HG03575 (cell line): ENCODE results near the gene POM121C.
A peak's percentile ranks its signal among the peaks of the same experiment; 100 is the strongest.
"Not testable (repeated sequence)": the region's sequence is repeated elsewhere in the genome, so short reads cannot be mapped to it uniquely, and the experiment has no call there.

ENCODE experiments used
- ATAC-seq: cut with Tn5 transposase; IDR thresholded peaks from one replicate; pipeline ENCODE4 v1.9.1; 2021; ENCODE audit not compliant: unreplicated experiment, insufficient number of reproducible peaks, low FRiP score; ENCODE audit errors: extremely low read depth

POM121C gene

GRCh38 chr7:75485979-75486643, at the start of gene POM121C:
POM121C (minus strand) TSS chr7:75486299; CDS start chr7:75441496, 44,803 bp downstream.
- ATAC-seq, result peak; percentile 64

GRCh38 chr7:75534727-75535307, 48.7 kb upstream of the POM121C start:
- no peak for ATAC-seq

GRCh38 chr7:75533926-75534325, 47.8 kb upstream of the POM121C start:
- no peak for ATAC-seq

GRCh38 chr7:75532639-75533038, 46.5 kb upstream of the POM121C start:
- no peak for ATAC-seq

GRCh38 chr7:75531359-75531821, 45.3 kb upstream of the POM121C start:
- no peak for ATAC-seq

- not testable (repeated sequence) for ATAC-seq
These were observed 41.2 kb upstream of the POM121C start for GRCh38 chr7:75527224-75527722.

GRCh38 chr7:75521727-75522126, 35.6 kb upstream of the POM121C start:
- ATAC-seq, result not testable (repeated sequence)

GRCh38 chr7:75518842-75519241, 32.7 kb upstream of the POM121C start:
- ATAC-seq, result not testable (repeated sequence)

- not testable (repeated sequence) for ATAC-seq
These were observed 22.9 kb upstream of the POM121C start for GRCh38 chr7:75509033-75509432.

GRCh38 chr7:75492020-75492419, 5.9 kb upstream of the POM121C start, which contains the start of gene SPDYE5:
SPDYE5 (plus strand) TSS chr7:75492320; CDS start chr7:75494048, 1,728 bp downstream.
- ATAC-seq, result not testable (repeated sequence)

- ATAC-seq, result not testable (repeated sequence)
These were observed 632 bp downstream of the POM121C start for GRCh38 chr7:75485355-75485978.

GRCh38 chr7:75480313-75480712, 5.8 kb downstream of the POM121C start:
- not testable (repeated sequence) for ATAC-seq

GRCh38 chr7:75477457-75477856, 8.6 kb downstream of the POM121C start:
- not testable (repeated sequence) for ATAC-seq

- ATAC-seq, result not testable (repeated sequence)
These were observed 15.9 kb downstream of the POM121C start for GRCh38 chr7:75470166-75470565.

- not testable (repeated sequence) for ATAC-seq
These were observed 25.6 kb downstream of the POM121C start for GRCh38 chr7:75460541-75460940.

- ATAC-seq, result not testable (repeated sequence)
These were observed 28.1 kb downstream of the POM121C start for GRCh38 chr7:75458034-75458433.

GRCh38 chr7:75456403-75456802, 29.7 kb downstream of the POM121C start:
- ATAC-seq, result not testable (repeated sequence)

- ATAC-seq, result not testable (repeated sequence)
These were observed 33.6 kb downstream of the POM121C start for GRCh38 chr7:75452494-75452955.

- ATAC-seq, result not testable (repeated sequence)
These were observed 36.2 kb downstream of the POM121C start for GRCh38 chr7:75449946-75450345.
